Measurements from ENCODE around the gene SLIT3. TPM values are rescaled to one million over a fixed set of nuclear protein-coding genes. Genes with fewer than 3 reads are reported as not detected.

SLIT3 gene
- total RNA-seq, 6 experiments from 2014 or later = 0.31 to 1.2 (median 0.65) TPM

DNA sequence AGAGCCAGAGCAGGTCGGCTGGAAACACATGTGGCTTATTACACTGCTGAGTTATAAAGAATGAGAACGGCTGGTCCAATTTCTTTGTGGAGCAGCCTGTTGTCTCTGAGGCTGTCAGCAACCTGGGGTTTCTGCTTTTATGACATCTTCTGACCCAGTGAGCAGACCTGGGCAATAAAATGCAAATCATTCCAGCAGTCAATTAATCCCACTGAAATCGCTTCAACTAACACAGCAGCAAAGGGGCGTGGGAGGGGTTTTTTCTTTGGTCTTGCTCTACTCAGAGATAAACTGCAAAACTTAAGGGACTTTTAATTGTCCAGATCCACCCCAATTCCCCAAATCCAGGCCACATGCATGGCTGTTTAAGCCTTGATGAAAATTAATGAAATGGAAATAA, 215.7 kb downstream of the SLIT3 start:
- DNase-seq = no peak
- WGBS (ENCODE audit: insufficient coverage, low coverage, low lambda C conversion rate, missing lambda C conversion rate) = 36% methylated on average over 4 of the region's 4 CpGs
- no peaks in the 10 kb centered on the region for H3K27me3 ChIP-seq

DNA sequence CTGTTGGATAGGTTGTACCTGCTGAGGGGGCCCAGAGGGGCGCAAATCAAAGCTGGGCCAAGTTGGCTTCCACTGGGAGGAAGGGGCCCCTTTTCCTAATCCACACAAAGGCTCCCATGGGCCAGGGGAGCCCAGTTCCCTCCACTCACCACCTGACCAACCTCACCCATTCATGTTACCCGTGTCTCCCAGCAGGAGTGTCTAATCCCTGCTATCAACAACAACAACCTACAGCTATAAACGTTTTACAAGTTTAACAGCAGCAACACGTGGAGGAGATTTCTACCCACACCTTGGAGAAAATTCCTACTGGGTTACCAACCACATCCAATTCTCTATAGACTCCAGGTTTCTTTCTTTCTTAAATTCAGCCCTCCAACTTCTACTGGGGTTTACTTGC, 216.2 kb downstream of the SLIT3 start:
- Histone ChIP-seq H3K9me3 (no peaks in the 10 kb centered on the region), H3K27ac (no peak overlapping the region), H3K4me3 (no peak overlapping the region), H3K27me3 (no peaks in the 10 kb centered on the region), H3K4me1 (no peaks in the 10 kb centered on the region), H3K36me3 (no peaks in the 10 kb centered on the region)
- WGBS (ENCODE audit: insufficient coverage, low coverage, low lambda C conversion rate, missing lambda C conversion rate) = 32% methylated on average over 3 of the region's 4 CpGs
- intact Hi-C loops (cut with DNase I) = no loop called here
- no peak for TF ChIP-seq POLR2A (IDR thresholded peaks at IDR 0.05)
- no peak for DNase-seq
- ATAC-seq = no peak

More for the DNA sequence above, 215.7 kb downstream of the SLIT3 start:
- ATAC-seq = no peak
- Histone ChIP-seq H3K36me3 (no peaks in the 10 kb centered on the region), H3K4me1 (no peaks in the 10 kb centered on the region), H3K27ac (no peak overlapping the region), H3K9me3 (no peaks in the 10 kb centered on the region), H3K4me3 (no peak overlapping the region)
- intact Hi-C loops (cut with DNase I) = no loop called here
- no peak for TF ChIP-seq POLR2A (IDR thresholded peaks at IDR 0.05)
- TF ChIP-seq, protein P1, sequence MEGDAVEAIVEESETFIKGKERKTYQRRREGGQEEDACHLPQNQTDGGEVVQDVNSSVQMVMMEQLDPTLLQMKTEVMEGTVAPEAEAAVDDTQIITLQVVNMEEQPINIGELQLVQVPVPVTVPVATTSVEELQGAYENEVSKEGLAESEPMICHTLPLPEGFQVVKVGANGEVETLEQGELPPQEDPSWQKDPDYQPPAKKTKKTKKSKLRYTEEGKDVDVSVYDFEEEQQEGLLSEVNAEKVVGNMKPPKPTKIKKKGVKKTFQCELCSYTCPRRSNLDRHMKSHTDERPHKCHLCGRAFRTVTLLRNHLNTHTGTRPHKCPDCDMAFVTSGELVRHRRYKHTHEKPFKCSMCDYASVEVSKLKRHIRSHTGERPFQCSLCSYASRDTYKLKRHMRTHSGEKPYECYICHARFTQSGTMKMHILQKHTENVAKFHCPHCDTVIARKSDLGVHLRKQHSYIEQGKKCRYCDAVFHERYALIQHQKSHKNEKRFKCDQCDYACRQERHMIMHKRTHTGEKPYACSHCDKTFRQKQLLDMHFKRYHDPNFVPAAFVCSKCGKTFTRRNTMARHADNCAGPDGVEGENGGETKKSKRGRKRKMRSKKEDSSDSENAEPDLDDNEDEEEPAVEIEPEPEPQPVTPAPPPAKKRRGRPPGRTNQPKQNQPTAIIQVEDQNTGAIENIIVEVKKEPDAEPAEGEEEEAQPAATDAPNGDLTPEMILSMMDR (IDR thresholded peaks at IDR 0.05) = no peak

DNA sequence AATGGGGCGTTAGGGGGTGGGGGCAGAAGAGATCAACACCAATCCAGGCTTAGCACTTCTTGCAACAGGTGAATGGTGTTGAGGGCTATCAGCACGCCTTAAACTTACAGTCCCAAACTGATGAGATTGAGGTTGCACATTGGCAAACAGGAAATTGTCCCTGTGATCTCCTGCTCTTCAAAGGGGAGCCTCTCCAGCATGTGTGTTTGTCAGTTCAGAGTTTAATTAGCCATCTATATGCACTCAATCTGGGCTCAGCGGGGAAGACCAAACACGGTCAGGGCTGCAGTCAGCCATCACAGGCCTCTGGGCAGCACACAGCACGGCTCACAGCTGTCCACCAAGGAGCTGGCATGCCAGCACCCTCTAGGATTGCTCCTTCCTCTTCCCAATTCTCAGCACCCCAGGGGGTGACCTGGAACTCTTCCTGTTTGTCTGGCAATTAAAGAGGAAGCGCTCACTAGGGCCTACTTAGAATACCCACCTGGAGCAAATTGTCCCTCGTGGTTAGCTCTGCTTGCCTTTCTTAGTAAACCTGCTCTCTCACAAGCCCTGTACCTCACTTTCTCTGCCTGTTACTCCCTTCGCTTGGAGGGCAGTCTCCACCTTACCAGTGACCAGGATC, 217.4 kb downstream of the SLIT3 start:
- ATAC-seq (no peak), DNase-seq (no peak)
- Histone ChIP-seq H3K36me3 (no peaks in the 10 kb centered on the region), H3K27ac (no peak overlapping the region), H3K27me3 (no peaks in the 10 kb centered on the region), H3K4me3 (no peak overlapping the region), H3K4me1 (no peaks in the 10 kb centered on the region), H3K9me3 (no peaks in the 10 kb centered on the region)
- WGBS (ENCODE audit: insufficient coverage, low coverage, low lambda C conversion rate, missing lambda C conversion rate) = 45% methylated on average over 6 of the region's 8 CpGs
- intact Hi-C loops (cut with DNase I) = no loop called here
- TF ChIP-seq, protein P1 (IDR thresholded peaks at IDR 0.05) = no peak
- no peak for TF ChIP-seq POLR2A (IDR thresholded peaks at IDR 0.05)

DNA sequence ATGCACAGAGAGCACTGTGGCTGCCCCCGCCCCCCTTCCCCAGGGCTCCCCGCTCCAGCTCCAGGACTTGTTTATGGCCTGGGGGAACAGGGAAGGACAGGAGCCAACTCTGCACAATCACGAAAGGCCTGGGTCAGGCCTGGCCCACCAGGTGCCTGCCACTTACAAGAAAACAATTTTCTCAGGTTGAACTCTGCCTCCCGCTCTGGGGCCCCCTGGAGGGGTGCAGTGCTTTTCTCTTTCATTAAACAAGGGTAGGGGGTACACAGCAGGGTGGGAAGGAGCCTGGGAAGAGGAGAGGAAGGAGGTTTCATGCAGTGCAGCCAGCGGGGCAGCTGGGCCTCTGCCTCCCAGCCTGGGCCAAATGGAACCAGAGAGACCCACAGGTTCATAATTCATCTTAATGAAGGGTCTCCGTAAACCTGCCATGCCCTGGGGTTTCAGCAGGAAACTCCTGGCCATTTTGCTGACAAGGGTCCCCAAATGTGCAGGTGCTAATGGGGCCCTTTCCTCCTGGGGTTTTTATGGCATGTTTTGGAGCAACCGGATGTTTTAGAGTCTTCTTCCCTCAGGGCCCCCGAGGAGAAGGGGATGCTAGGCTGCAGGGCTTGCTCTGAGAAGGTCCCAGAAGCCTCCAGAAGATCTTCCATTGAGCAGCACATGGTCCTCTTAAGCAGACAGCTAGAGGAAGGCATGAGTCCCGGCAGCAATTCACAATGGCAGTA, 219.8 kb downstream of the SLIT3 start:
- no peak for ATAC-seq

More for the DNA sequence above, 219.8 kb downstream of the SLIT3 start:
- Histone ChIP-seq H3K9me3 (no peaks in the 10 kb centered on the region), H3K4me3 (no peak overlapping the region), H3K27me3 (no peaks in the 10 kb centered on the region), H3K27ac (no peak overlapping the region), H3K36me3 (no peaks in the 10 kb centered on the region), H3K4me1 (no peaks in the 10 kb centered on the region)
- DNase-seq = no peak
- no peak for TF ChIP-seq POLR2A (IDR thresholded peaks at IDR 0.05)
- TF ChIP-seq, protein P1 (IDR thresholded peaks at IDR 0.05) = no peak
- intact Hi-C loops (cut with DNase I) = no loop called here
- 67% methylated on average over 7 of the region's 9 CpGs for WGBS (ENCODE audit: insufficient coverage, low coverage, low lambda C conversion rate, missing lambda C conversion rate)

Data from right lobe of liver (tissue), 6 donors.